Kidney (tissue), 14 donors: ENCODE measurements around the gene ABCC3. TPM values are rescaled to one million over a fixed set of nuclear protein-coding genes. Genes with fewer than 3 reads are reported as not detected.

ENCODE experiments used
- DNase-seq, 5 donors: peaks; one replicate each; pipeline ENCODE4 v3.0.0-alpha.2; 2013 to 2020
- FAIRE-seq: peaks from 2 replicates; lab custom pipeline; 2012; peaks lifted over from hg19 to GRCh38; lab: Jason Lieb, UNC
- H3K27ac ChIP-seq, 2 donors: one replicate each; pipeline ENCODE4 v1.7.0; 2013; ENCODE audit warnings: low read depth in 2 of 2, low read length in 2 of 2, inconsistent platforms in 1 of 2
- H3K27me3 ChIP-seq: one replicate; pipeline ENCODE4 v1.7.1; 2013; ENCODE audit warnings: low read length, inconsistent platforms; ENCODE audit not compliant: control insufficient read depth, insufficient read depth
- H3K36me3 ChIP-seq, 3 donors: one replicate each; pipeline versions ENCODE4 v1.7.0 to v1.7.1; 2013; ENCODE audit warnings: low read length in 3 of 3, control low read depth in 1 of 3, inconsistent platforms in 1 of 3; ENCODE audit not compliant: insufficient read depth in 3 of 3, control insufficient read depth in 2 of 3
- H3K4me1 ChIP-seq, 3 donors: one replicate each; pipeline versions ENCODE4 v1.7.0 to v1.7.1; 2013; ENCODE audit warnings: low read length in 3 of 3, inconsistent platforms in 1 of 3, low read depth in 1 of 3; ENCODE audit not compliant: control insufficient read depth in 2 of 3, insufficient read depth in 2 of 3
- H3K4me3 ChIP-seq, 3 donors: one replicate each; pipeline versions ENCODE4 v1.7.0 to v1.8.1; 2013; ENCODE audit warnings: low read length in 3 of 3, control low read depth in 1 of 3, inconsistent platforms in 1 of 3
- H3K9ac ChIP-seq, 3 donors: one replicate each; pipeline versions ENCODE4 v1.7.0 to v1.7.1; 2013; ENCODE audit warnings: low read length in 3 of 3, control low read depth in 1 of 3, inconsistent platforms in 1 of 3
- H3K9me3 ChIP-seq, 3 donors: one replicate each; pipeline versions ENCODE4 v1.7.0 to v1.7.1; 2013; ENCODE audit warnings: low read length in 3 of 3, control low read depth in 1 of 3, inconsistent platforms in 1 of 3; ENCODE audit not compliant: control insufficient read depth in 2 of 3, insufficient read depth in 1 of 3
- intact Hi-C: fragments of 100-400 bp; cut with DNase I; formaldehyde crosslinking; loops from one replicate; pipeline ENCODE4 v1.11.1; 2022
- polyA plus RNA-seq: library from polyadenylated mRNA; stranded (reverse); fragments of 350-450 nt; fragmentation: Illumina TruSeq; extraction: RNeasy Lipid Tissue Mini Kit (QIAGEN cat#74804); gene quantifications from one replicate; pipeline ENCODE4 v1.2.3, GENCODE V29; 2014; ENCODE audit warnings: low read depth, low replicate concordance; ENCODE audit not compliant: insufficient read depth
- total RNA-seq: library from RNA; stranded (reverse); fragmentation: NEBNext Ultra II Directional; extraction: Animal tissue kit (Norgen Biotek cat#: 25700); gene quantifications from one replicate; pipeline ENCODE4 v1.2.1, GENCODE V29; 2021
- TF ChIP-seq, protein P1 (sequence below): IDR thresholded peaks from 3 replicates; pipeline ENCODE4 v1.5.1; 2012; ENCODE audit warnings: mild to moderate bottlenecking, moderate library complexity, borderline replicate concordance; ENCODE audit not compliant: insufficient read depth; ENCODE audit errors: extremely low read depth
- donor health status: control.
- donor health status: control.
- donor health status: control.
- donor health status: control.
- donor health status: control.
- donor health status: DM: yes; HTN: yes; CAD: no.
- donor health status: Normal renal cell carcinoma (clear cell type).

Gene ABCC3
- total and polyA plus RNA-seq, 2 donors from 2014 or later = 9.3 to 156 TPM

DNA sequence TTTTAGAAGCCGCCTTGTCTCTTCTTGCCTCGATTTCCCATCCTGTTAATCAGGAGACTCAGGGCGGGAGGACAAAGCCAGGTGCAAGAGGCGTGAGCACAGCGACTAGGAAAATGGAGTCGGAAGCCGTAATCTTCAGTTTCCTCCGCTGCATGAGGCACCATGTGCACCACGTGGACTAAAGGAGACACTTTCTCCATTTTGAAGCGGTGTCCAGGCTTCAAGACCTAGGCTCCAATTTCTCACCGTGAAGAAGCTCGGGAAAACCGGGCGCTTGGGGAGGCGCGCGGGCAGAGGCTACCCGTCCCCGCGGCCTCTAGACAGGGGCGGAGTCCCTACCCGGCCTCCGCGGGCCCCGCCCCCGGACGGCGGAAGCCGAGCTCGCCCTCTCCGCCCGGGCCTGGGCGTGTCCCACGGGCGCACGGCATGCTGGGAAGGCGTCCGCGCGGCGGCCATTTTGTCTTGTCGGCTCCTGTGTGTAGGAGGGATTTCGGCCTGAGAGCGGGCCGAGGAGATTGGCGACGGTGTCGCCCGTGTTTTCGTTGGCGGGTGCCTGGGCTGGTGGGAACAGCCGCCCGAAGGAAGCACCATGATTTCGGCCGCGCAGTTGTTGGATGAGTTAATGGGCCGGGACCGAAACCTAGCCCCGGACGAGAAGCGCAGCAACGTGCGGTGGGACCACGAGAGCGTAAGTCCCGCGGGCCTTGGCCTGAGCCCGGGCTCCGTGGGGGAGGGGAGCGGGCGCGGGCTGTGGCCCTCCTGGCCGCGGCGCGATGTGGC lies 84.7 kb downstream of the ABCC3 start, which contains the start of gene LUC7L3:
Gene LUC7L3, plus strand, starts transcription at position 460 of the 780 bp plus-strand sequence. Its CDS starts 130 bp downstream, at position 590.
- Histone ChIP-seq H3K4me3 (peak within 1 kb of the TSS; percentile 84 to 95 (median 93)), H3K9me3 (no peaks in the 10 kb centered on the region), H3K4me1 (peaks cover 3 to 29% (median 8%) of the 10 kb centered on the region in 3 donors), H3K27me3 (no peaks in the 10 kb centered on the region), H3K9ac (peak within 1 kb of the TSS; percentile 88 to 97 (median 96)), H3K36me3 (no peaks in the 10 kb centered on the region), H3K27ac (peak within 1 kb of the TSS; percentile 98 to 100)
- TF ChIP-seq, protein P1, sequence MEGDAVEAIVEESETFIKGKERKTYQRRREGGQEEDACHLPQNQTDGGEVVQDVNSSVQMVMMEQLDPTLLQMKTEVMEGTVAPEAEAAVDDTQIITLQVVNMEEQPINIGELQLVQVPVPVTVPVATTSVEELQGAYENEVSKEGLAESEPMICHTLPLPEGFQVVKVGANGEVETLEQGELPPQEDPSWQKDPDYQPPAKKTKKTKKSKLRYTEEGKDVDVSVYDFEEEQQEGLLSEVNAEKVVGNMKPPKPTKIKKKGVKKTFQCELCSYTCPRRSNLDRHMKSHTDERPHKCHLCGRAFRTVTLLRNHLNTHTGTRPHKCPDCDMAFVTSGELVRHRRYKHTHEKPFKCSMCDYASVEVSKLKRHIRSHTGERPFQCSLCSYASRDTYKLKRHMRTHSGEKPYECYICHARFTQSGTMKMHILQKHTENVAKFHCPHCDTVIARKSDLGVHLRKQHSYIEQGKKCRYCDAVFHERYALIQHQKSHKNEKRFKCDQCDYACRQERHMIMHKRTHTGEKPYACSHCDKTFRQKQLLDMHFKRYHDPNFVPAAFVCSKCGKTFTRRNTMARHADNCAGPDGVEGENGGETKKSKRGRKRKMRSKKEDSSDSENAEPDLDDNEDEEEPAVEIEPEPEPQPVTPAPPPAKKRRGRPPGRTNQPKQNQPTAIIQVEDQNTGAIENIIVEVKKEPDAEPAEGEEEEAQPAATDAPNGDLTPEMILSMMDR = no peak
- DNase-seq (peak; percentile 96 to 98 (median 97)), FAIRE-seq (no peak)
- intact Hi-C loops = no loop called here

DNA sequence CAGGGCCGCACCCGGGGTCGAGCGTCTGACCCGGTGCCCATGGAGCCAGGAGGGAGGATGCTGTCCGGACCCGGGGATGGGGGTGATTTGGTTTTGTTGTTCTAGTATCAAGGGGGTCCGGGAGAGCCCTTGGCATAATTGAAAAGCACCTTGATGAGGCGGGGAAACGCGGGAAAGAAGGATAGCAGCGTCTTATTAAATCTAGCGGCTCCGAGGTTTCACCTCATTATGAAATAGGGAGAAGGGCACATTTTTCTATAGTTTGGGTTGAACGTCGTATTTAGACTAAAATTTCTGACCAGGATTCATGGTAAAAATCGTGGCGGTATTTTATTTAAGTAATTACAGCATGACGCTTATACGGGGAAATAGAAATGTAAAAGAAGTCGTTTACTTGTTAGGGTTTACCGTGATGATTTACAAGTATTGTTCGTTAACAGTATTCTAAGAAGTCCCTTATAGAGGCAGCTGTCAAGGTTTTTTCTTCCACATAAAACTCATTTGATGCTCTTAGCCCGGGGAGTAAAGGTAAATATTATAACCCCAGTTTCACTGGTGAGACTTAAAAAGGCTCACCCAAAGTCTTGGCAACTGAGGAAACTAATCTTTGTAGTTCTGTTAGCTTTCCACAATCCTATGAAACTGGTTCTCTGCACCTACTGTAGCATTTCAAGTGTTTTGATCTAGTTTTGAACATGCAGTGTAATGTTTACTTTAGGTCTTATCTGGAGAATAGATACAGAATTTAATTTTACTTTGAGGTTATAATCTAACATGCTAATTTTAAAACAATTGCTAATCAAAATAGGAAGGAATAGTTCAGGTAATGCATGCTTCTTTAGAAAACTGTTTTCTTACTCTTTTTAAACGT lies 85.5 kb downstream of the ABCC3 start:
- Histone ChIP-seq H3K36me3 (no peaks in the 10 kb centered on the region), H3K4me3 (peak overlapping the region; percentile 84 to 93 (median 93)), H3K4me1 (peaks cover 3 to 30% (median 8%) of the 10 kb centered on the region in 3 donors), H3K27me3 (no peaks in the 10 kb centered on the region), H3K9me3 (no peaks in the 10 kb centered on the region), H3K9ac (peak overlapping the region; percentile 88 to 97 (median 96)), H3K27ac (peak overlapping the region; percentile 98 to 100)
- FAIRE-seq = no peak
- intact Hi-C loops = no loop called here
- DNase-seq = peak in 1 of 5 donors; percentile 25
- TF ChIP-seq, protein P1 = no peak

DNA sequence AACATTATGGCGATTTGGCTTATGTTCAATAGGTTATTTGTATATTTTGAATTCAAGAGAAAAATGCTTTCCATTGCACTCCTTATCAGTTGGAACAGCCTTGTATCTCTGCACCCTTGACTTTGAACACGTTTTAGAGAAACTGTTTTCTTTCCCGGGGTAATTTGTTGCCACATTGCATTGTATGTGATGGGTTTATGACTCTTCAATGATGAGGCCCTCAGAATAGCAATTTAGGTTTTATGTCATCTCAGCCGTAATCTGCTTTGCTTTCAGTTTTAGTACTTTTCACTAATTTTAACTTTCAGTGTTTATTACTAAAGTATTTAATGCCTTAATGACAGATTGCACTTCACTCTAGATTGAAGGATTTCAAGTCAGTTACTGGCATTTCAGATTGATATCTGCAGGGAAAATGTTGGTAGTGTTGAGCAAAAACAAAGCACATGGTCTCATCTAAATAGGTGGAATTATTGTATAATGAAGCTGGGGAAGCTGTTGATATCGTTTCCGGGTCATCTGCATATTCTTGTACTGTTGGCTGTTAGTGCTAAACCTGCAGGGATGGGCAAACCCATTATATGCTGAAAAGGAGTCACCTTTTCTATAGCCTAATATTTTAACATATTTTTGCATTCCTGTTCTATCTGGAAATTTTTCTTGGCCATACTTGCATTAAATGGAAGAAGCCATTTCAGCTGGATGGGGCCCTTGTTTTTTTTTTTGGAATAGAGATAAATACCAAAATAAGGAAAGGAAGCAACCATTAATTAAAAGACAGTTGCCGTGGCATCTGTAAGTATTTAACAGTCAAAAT lies 86.7 kb downstream of the ABCC3 start:
- H3K27ac ChIP-seq = no peak overlapping the region
- H3K9ac ChIP-seq = peak overlapping the region in 2 of 3 donors; percentile 88 to 96
- intact Hi-C loops = no loop called here
- DNase-seq (peak in 1 of 5 donors; percentile 13), FAIRE-seq (no peak)
- no peaks in the 10 kb centered on the region for H3K27me3 ChIP-seq
- peaks cover 3 to 38% (median 13%) of the 10 kb centered on the region in 3 donors for H3K4me1 ChIP-seq
- peak overlapping the region; percentile 84 to 93 (median 93) for H3K4me3 ChIP-seq
- no peaks in the 10 kb centered on the region for H3K36me3 ChIP-seq
- H3K9me3 ChIP-seq = no peaks in the 10 kb centered on the region
- TF ChIP-seq, protein P1 = no peak
